ENCODE data around the gene ILKAP. TPM values are rescaled to one million over a fixed set of nuclear protein-coding genes. Genes with fewer than 3 reads are reported as not detected.

The ILKAP gene
- polyA plus RNA-seq, 1 donor from 2014 or later = 78.5 TPM

DNA sequence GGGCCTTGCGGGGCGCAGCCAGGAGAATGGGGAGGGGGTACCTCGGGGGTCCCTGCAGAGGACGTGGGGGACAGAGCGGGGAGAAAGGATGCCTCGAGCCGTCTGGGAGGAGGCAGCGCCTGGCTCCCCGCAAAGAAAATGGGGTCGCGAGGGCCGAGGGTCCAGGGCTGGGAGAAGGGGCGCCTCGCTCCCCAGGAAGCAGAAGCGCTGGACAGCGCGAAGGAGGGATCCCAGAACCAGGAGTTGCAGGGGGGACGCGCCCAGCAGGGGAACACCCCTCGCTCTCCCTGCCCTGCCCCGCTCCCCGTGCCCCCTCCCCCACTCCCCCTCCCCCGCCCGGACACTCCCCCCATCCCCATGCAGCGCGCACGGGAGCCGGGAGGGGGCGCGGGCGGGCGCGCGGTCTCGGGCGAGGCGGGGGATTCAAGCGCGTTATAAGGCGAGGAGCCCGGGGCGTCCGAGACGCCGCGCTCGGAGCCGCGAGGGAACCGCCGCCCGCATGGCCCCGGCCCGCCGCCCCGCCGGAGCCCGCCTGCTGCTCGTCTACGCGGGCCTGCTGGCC is 44.9 kb downstream of the ILKAP start, which contains the start of gene ERFE:
Gene ERFE, plus strand, starts transcription at position 462 of the 562 bp plus-strand sequence. Its CDS starts 38 bp downstream, at position 500.
- Histone ChIP-seq H3K36me3 (ENCODE audit: insufficient read depth, low read length) (no peaks in the 10 kb centered on the region), H3K27me3 (ENCODE audit: insufficient read depth, low read depth, low read length) (peaks cover 37% of the 10 kb centered on the region), H4K20me1 (ENCODE audit: insufficient read depth) (no peaks in the 10 kb centered on the region), H3K9me3 (ENCODE audit: low read length) (no peaks in the 10 kb centered on the region), H3F3A (ENCODE audit: insufficient read depth, low read length, poor library complexity, severe bottlenecking) (no peaks in the 10 kb centered on the region), H3K9ac (ENCODE audit: low read length) (no peak within 1 kb of the TSS), H3K4me2 (ENCODE audit: low read length) (no peak within 1 kb of the TSS), H3K4me3 (ENCODE audit: low read length) (no peak within 1 kb of the TSS), H2AFZ (ENCODE audit: low read depth, low read length) (no peak within 1 kb of the TSS), H3K9me2 (ENCODE audit: insufficient read depth, low read length) (no peaks in the 10 kb centered on the region), H3K27ac (ENCODE audit: low read length) (no peak within 1 kb of the TSS), H3K79me2 (replicated peaks; ENCODE audit: insufficient read depth, low read length) (no peaks in the 10 kb centered on the region)
- no peak for TF ChIP-seq MXI1 (conservative IDR thresholded peaks at IDR 0.05; ENCODE audit: poor library complexity, severe bottlenecking)
- TF ChIP-seq TAF1 (IDR thresholded peaks at IDR 0.05; ENCODE audit: low read depth) = no peak
- TF ChIP-seq CTCF (IDR thresholded peaks at IDR 0.05; ENCODE audit: poor library complexity, severe bottlenecking) = no peak
- TF ChIP-seq SMC3 (conservative IDR thresholded peaks at IDR 0.05; ENCODE audit: poor library complexity) = no peak
- no peak for TF ChIP-seq RAD21 (conservative IDR thresholded peaks at IDR 0.05)
- TF ChIP-seq EP300 (conservative IDR thresholded peaks at IDR 0.05; ENCODE audit: poor library complexity, severe bottlenecking) = no peak
- no peak for TF ChIP-seq EZH2 (IDR thresholded peaks at IDR 0.05; ENCODE audit: borderline replicate concordance, insufficient read depth, low read length, poor library complexity, severe bottlenecking)
- no peak for TF ChIP-seq POLR2AphosphoS5 (IDR thresholded peaks at IDR 0.05)
- TF ChIP-seq, protein P1, sequence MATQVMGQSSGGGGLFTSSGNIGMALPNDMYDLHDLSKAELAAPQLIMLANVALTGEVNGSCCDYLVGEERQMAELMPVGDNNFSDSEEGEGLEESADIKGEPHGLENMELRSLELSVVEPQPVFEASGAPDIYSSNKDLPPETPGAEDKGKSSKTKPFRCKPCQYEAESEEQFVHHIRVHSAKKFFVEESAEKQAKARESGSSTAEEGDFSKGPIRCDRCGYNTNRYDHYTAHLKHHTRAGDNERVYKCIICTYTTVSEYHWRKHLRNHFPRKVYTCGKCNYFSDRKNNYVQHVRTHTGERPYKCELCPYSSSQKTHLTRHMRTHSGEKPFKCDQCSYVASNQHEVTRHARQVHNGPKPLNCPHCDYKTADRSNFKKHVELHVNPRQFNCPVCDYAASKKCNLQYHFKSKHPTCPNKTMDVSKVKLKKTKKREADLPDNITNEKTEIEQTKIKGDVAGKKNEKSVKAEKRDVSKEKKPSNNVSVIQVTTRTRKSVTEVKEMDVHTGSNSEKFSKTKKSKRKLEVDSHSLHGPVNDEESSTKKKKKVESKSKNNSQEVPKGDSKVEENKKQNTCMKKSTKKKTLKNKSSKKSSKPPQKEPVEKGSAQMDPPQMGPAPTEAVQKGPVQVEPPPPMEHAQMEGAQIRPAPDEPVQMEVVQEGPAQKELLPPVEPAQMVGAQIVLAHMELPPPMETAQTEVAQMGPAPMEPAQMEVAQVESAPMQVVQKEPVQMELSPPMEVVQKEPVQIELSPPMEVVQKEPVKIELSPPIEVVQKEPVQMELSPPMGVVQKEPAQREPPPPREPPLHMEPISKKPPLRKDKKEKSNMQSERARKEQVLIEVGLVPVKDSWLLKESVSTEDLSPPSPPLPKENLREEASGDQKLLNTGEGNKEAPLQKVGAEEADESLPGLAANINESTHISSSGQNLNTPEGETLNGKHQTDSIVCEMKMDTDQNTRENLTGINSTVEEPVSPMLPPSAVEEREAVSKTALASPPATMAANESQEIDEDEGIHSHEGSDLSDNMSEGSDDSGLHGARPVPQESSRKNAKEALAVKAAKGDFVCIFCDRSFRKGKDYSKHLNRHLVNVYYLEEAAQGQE (IDR thresholded peaks at IDR 0.05; ENCODE audit: borderline replicate concordance) = no peak

- Histone ChIP-seq H3K36me3 (ENCODE audit: insufficient read depth, low read length) (no peaks in the 10 kb centered on the region), H3K27ac (ENCODE audit: low read length) (no peak overlapping the region), H3F3A (ENCODE audit: insufficient read depth, low read length, poor library complexity, severe bottlenecking) (no peaks in the 10 kb centered on the region), H2AFZ (ENCODE audit: low read depth, low read length) (no peak overlapping the region), H3K79me2 (replicated peaks; ENCODE audit: insufficient read depth, low read length) (no peaks in the 10 kb centered on the region), H3K9me2 (ENCODE audit: insufficient read depth, low read length) (no peaks in the 10 kb centered on the region), H3K4me3 (ENCODE audit: low read length) (no peak overlapping the region), H3K27me3 (ENCODE audit: insufficient read depth, low read depth, low read length) (peaks cover 33% of the 10 kb centered on the region), H3K4me2 (ENCODE audit: low read length) (no peak overlapping the region), H3K9ac (ENCODE audit: low read length) (no peak overlapping the region), H4K20me1 (ENCODE audit: insufficient read depth) (no peaks in the 10 kb centered on the region), H3K9me3 (ENCODE audit: low read length) (no peaks in the 10 kb centered on the region)
- TF ChIP-seq MXI1 (conservative IDR thresholded peaks at IDR 0.05; ENCODE audit: poor library complexity, severe bottlenecking) (no peak), POLR2AphosphoS5 (IDR thresholded peaks at IDR 0.05) (no peak), TAF1 (IDR thresholded peaks at IDR 0.05; ENCODE audit: low read depth) (no peak), SMC3 (conservative IDR thresholded peaks at IDR 0.05; ENCODE audit: poor library complexity) (no peak), EP300 (conservative IDR thresholded peaks at IDR 0.05; ENCODE audit: poor library complexity, severe bottlenecking) (no peak), CTCF (IDR thresholded peaks at IDR 0.05; ENCODE audit: poor library complexity, severe bottlenecking) (no peak), RAD21 (conservative IDR thresholded peaks at IDR 0.05) (no peak), EZH2 (IDR thresholded peaks at IDR 0.05; ENCODE audit: borderline replicate concordance, insufficient read depth, low read length, poor library complexity, severe bottlenecking) (no peak)
- TF ChIP-seq, protein P1 (IDR thresholded peaks at IDR 0.05; ENCODE audit: borderline replicate concordance) = no peak
Measured at GRCh38 chr2:238158018-238158508, 45.4 kb downstream of the ILKAP start.
